Measurements from ENCODE around the gene SCRT2.

The SCRT2 gene

GRCh38 chr20:684676-685319 lies 9.2 kb upstream of the SCRT2 start:
- TF ChIP-seq CTCF (IDR thresholded peaks at IDR 0.05; ENCODE audit: low read depth, low read length) = no peak
- H3K4me3 ChIP-seq (replicated peaks in 1 of 2; ENCODE audit: low read depth in 2 of 2, low read length in 2 of 2) = no peak overlapping the region
- no peak for DNase-seq (ENCODE audit: low read depth in 2 of 2)

DNA sequence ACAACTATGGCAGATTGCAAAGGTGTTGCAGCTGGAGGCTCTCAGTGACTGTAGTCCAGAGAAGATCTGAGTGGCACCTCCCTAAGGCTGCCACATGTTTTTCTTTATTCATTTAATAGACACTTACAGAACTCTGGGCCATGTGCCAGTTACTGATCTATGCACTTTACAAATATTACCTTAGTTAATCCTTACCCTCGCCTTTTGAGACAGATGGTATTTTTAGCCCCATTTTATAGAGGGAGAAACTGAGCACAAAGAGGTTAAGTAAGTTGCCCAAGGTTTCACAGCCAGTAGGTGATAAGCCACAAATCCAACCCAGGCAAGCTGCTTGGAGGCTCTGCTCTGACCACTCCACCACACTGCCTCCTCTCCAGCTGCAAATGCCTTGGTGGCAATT lies 6.5 kb upstream of the SCRT2 start:
- DNase-seq (ENCODE audit: low read depth in 2 of 2) = no peak
- H3K4me3 ChIP-seq (replicated peaks in 1 of 2; ENCODE audit: low read depth in 2 of 2, low read length in 2 of 2) = no peak overlapping the region
- TF ChIP-seq CTCF (IDR thresholded peaks at IDR 0.05; ENCODE audit: low read depth, low read length) = no peak

- DNase-seq (ENCODE audit: low read depth in 2 of 2) = no peak
- no peak overlapping the region for H3K4me3 ChIP-seq (replicated peaks in 1 of 2; ENCODE audit: low read depth in 2 of 2, low read length in 2 of 2)
- no peak for TF ChIP-seq CTCF (IDR thresholded peaks at IDR 0.05; ENCODE audit: low read depth, low read length)
Measured at GRCh38 chr20:680638-681187, 5.1 kb upstream of the SCRT2 start.

- no peak overlapping the region for H3K4me3 ChIP-seq (replicated peaks in 1 of 2; ENCODE audit: low read depth in 2 of 2, low read length in 2 of 2)
- DNase-seq (ENCODE audit: low read depth in 2 of 2) = no peak
- TF ChIP-seq CTCF (IDR thresholded peaks at IDR 0.05; ENCODE audit: low read depth, low read length) = no peak
Measured at GRCh38 chr20:677957-678356, 2.4 kb upstream of the SCRT2 start.

GRCh38 chr20:676967-677366 lies 1.4 kb upstream of the SCRT2 start:
- no peak overlapping the region for H3K4me3 ChIP-seq (replicated peaks in 1 of 2; ENCODE audit: low read depth in 2 of 2, low read length in 2 of 2)
- TF ChIP-seq CTCF (IDR thresholded peaks at IDR 0.05; ENCODE audit: low read depth, low read length) = no peak

GRCh38 chr20:676315-676937 lies 824 bp upstream of the SCRT2 start:
- DNase-seq (ENCODE audit: low read depth in 2 of 2) = no peak
- no peak overlapping the region for H3K4me3 ChIP-seq (replicated peaks in 1 of 2; ENCODE audit: low read depth in 2 of 2, low read length in 2 of 2)
- no peak for TF ChIP-seq CTCF (IDR thresholded peaks at IDR 0.05; ENCODE audit: low read depth, low read length)

More at GRCh38 chr20:676967-677366, 1.4 kb upstream of the SCRT2 start:
- DNase-seq (ENCODE audit: low read depth in 2 of 2) = no peak
